LNCaP clone FGC (cell line): ENCODE measurements around the gene DNMBP.
"Not testable (repeated sequence)": the region's sequence is repeated elsewhere in the genome, so short reads cannot be mapped to it uniquely, and the experiment has no call there.

Experiments
- DNase-seq: peaks from one replicate; pipeline ENCODE4 v3.0.0-alpha.2; 2011; ENCODE audit warnings: low read depth
- H3K4me3 ChIP-seq: 2 replicates; pipeline ENCODE4 v1.5.1; 2011; ENCODE audit warnings: mild to moderate bottlenecking, low read depth, low read length, control low read depth
- CTCF ChIP-seq: IDR thresholded peaks from 2 replicates; pipeline ENCODE4 v1.5.1; 2012; ENCODE audit warnings: mild to moderate bottlenecking; ENCODE audit not compliant: control insufficient read depth, insufficient read depth; ENCODE audit errors: extremely low read depth

DNMBP gene

GRCh38 chr10:99873846-99874245 is 135.9 kb downstream of the DNMBP start:
- no peak for TF ChIP-seq CTCF
- H3K4me3 ChIP-seq, result no peak overlapping the region

GRCh38 chr10:99872367-99873162 is 137.2 kb downstream of the DNMBP start:
- no peak for DNase-seq
- H3K4me3 ChIP-seq, result no peak overlapping the region
- no peak for TF ChIP-seq CTCF

More at GRCh38 chr10:99873846-99874245, 135.9 kb downstream of the DNMBP start:
- no peak for DNase-seq

GRCh38 chr10:99870123-99870730 is 139.5 kb downstream of the DNMBP start:
- no peak for DNase-seq
- no peak overlapping the region for H3K4me3 ChIP-seq
- no peak for TF ChIP-seq CTCF

GRCh38 chr10:99869581-99870122 is 140.1 kb downstream of the DNMBP start:
- TF ChIP-seq CTCF, result no peak
- DNase-seq, result no peak
- no peak overlapping the region for H3K4me3 ChIP-seq

- not testable (repeated sequence) for H3K4me3 ChIP-seq, DNase-seq
These were observed 142.5 kb downstream of the DNMBP start for GRCh38 chr10:99867250-99867649.

- H3K4me3 ChIP-seq, DNase-seq: not testable (repeated sequence)
These were observed 146.1 kb downstream of the DNMBP start for GRCh38 chr10:99863535-99864240.

GRCh38 chr10:99860466-99860865 is 149.3 kb downstream of the DNMBP start:
- no peak for TF ChIP-seq CTCF
- DNase-seq, result no peak
- H3K4me3 ChIP-seq, result no peak overlapping the region

- H3K4me3 ChIP-seq, result no peak overlapping the region
- TF ChIP-seq CTCF, result no peak
- no peak for DNase-seq
These were observed 150.2 kb downstream of the DNMBP start for GRCh38 chr10:99859585-99859984.
